ENCODE data around the gene BNIP2. TPM values are rescaled to one million over a fixed set of nuclear protein-coding genes. Genes with fewer than 3 reads are reported as not detected.
"Not testable (repeated sequence)": the region's sequence is repeated elsewhere in the genome, so short reads cannot be mapped to it uniquely, and the experiment has no call there.

Gene BNIP2
- total RNA-seq, 1 donor from 2014 or later, result 66.6 TPM

GRCh38 chr15:59688423-59688781, 718 bp downstream of the BNIP2 start:
- DNase-seq, result peak; percentile 57

GRCh38 chr15:59687836-59688235, 1.3 kb downstream of the BNIP2 start:
- DNase-seq, result no peak

GRCh38 chr15:59686389-59686788, 2.7 kb downstream of the BNIP2 start:
- no peak for DNase-seq

- DNase-seq, result no peak
These were observed 3.3 kb downstream of the BNIP2 start for GRCh38 chr15:59685737-59686297.

GRCh38 chr15:59680870-59681269, 8.2 kb downstream of the BNIP2 start:
- DNase-seq, result no peak

- no peak for DNase-seq
These were observed 8.8 kb downstream of the BNIP2 start for GRCh38 chr15:59680346-59680745.

GRCh38 chr15:59678620-59679019, 10.5 kb downstream of the BNIP2 start:
- no peak for DNase-seq

GRCh38 chr15:59678172-59678571, 10.9 kb downstream of the BNIP2 start:
- DNase-seq, result no peak

GRCh38 chr15:59676565-59676964, 12.6 kb downstream of the BNIP2 start:
- DNase-seq, result no peak

- no peak for DNase-seq
These were observed 14.7 kb downstream of the BNIP2 start for GRCh38 chr15:59674361-59674877.

- DNase-seq, result peak; percentile 61
These were observed 20.6 kb downstream of the BNIP2 start for GRCh38 chr15:59668556-59668955.

- peak; percentile 85 for DNase-seq
These were observed 26.9 kb downstream of the BNIP2 start for GRCh38 chr15:59662260-59662659.

GRCh38 chr15:59659366-59659765, 29.8 kb downstream of the BNIP2 start:
- no peak for DNase-seq

GRCh38 chr15:59657635-59658125, 31.4 kb downstream of the BNIP2 start:
- no peak for DNase-seq

GRCh38 chr15:59656897-59657634, 32.1 kb downstream of the BNIP2 start, which contains the start of gene GTF2A2:
Gene GTF2A2 (minus strand): TSS chr15:59657515. CDS start chr15:59652277, 5,238 bp downstream.
- peak; percentile 86 for DNase-seq

- DNase-seq, result no peak
These were observed 35.1 kb downstream of the BNIP2 start for GRCh38 chr15:59654046-59654445.

GRCh38 chr15:59649603-59650002, 39.5 kb downstream of the BNIP2 start:
- no peak for DNase-seq

- DNase-seq, result no peak
These were observed 42.0 kb downstream of the BNIP2 start for GRCh38 chr15:59647085-59647484.

GRCh38 chr15:59646277-59646676, 42.8 kb downstream of the BNIP2 start:
- DNase-seq, result no peak

GRCh38 chr15:59645812-59646211, 43.3 kb downstream of the BNIP2 start:
- not testable (repeated sequence) for DNase-seq

- no peak for DNase-seq
These were observed 44.4 kb downstream of the BNIP2 start for GRCh38 chr15:59644756-59645155.

- no peak for DNase-seq
These were observed 46.8 kb downstream of the BNIP2 start for GRCh38 chr15:59642351-59642750.

- DNase-seq, result not testable (repeated sequence)
These were observed 51.6 kb downstream of the BNIP2 start for GRCh38 chr15:59637507-59637906.

GRCh38 chr15:59636184-59636583, 52.9 kb downstream of the BNIP2 start:
- no peak for DNase-seq
